ENCODE results near the gene RPL27.

The RPL27 gene

GRCh38 chr17:43021741-43022512, 23.7 kb downstream of the RPL27 start, which contains the start of gene VAT1:
Gene VAT1, minus strand, starts transcription at chr17:43022385. Its CDS starts 63 bp downstream, at chr17:43022322.
- ATAC-seq, result peak; percentile 55 to 68

DNA sequence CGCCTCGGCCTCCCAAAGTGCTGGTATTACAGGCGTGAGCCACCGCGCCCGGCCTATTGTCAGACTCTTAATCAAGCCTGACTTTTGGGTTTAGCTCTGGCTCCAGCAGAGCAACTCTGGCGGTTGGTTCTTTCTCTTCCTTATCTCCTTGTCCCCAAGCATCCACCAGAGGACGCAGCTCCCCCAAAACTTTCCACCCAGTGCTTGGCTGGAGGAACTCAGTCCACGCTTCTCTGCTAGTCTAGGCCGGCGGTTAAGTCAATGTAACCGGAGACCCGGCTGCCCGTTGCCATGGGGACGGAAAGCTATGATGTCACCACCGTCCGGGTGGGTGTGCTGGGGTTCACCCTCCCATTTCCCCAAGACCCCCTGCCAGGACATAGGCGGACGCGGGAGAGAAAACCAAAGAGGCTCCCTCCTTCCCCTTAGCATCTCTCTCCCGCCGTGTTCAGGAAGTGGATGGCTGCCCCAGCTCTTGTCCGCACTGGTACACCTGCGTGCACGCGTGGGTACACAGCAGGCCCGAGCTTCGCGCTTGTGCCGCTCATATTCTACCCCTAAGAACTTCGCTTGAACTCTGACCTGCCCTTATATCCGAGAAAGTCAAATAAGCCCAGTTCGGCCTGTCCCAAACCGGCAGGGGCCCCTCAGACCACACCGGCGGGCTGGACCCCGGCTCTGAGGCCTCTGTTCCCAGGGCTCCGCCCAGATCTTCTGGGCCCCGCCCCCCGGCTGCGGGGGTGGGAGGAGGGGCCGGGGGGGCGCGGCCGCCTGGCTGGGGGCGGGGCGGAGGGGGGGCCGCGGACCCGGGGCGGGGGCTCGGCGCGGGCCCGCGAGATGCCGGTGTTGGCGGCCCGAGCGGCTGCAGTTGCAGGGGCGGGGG, 26.4 kb downstream of the RPL27 start, which contains the start of gene RND2:
Gene RND2 (plus strand): TSS at position 825 of the 883 bp plus-strand sequence. CDS start 117 bp downstream, outside the sequence.
- peak; percentile 62 for ATAC-seq

DNA sequence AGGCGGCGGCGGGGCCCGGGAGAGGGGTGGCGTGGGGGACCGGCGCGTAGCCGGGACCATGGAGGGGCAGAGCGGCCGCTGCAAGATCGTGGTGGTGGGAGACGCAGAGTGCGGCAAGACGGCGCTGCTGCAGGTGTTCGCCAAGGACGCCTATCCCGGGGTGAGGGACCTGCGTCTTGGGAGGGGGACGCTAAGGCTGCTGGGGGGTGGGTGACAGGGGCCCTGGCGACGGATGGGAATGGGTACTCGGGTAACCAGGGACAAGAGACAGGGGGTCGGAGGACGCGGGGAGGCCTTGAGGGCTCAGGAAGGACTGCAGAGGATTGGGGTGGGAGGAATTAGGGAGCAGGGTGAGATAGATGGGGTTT, 27.1 kb downstream of the RPL27 start:
- no peak for ATAC-seq

DNA sequence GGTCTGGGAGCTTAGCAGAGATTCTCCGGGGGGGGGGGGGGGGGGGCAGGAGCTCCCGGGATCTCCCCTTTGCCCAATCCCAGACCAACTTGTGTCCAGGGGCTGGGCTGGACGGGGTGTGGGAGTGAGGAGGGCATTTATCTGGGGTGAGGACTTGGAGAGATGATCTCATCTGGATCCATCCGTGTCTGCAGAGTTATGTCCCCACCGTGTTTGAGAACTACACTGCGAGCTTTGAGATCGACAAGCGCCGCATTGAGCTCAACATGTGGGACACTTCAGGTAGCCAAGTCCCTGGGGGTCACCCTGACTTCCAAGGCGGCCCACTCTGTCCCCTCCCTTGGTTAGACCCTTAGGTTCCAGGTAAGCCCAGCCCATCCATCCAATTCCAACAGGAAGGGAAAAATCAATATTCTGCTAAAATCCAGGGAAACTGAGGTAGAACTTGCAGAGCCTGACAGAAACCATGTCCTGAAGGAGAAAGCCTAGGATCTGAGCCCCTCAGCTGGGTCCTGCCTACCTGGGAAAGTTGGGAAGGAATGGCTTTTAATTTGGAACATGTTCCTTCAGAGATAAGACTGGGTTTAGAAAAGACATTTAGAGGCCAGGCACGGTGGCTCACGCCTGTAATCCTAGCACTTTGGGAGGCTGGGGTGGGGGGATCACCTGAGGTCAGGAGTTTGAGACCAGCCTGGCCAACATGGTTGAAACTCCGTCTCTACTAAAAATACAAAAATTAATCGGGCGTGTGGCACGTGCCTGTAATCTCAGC, 27.7 kb downstream of the RPL27 start:
- ATAC-seq, result no peak

GRCh38 chr17:43026595-43026994, 28.4 kb downstream of the RPL27 start:
- no peak for ATAC-seq

GRCh38 chr17:43027091-43028032, 29.1 kb downstream of the RPL27 start:
- no peak for ATAC-seq

DNA sequence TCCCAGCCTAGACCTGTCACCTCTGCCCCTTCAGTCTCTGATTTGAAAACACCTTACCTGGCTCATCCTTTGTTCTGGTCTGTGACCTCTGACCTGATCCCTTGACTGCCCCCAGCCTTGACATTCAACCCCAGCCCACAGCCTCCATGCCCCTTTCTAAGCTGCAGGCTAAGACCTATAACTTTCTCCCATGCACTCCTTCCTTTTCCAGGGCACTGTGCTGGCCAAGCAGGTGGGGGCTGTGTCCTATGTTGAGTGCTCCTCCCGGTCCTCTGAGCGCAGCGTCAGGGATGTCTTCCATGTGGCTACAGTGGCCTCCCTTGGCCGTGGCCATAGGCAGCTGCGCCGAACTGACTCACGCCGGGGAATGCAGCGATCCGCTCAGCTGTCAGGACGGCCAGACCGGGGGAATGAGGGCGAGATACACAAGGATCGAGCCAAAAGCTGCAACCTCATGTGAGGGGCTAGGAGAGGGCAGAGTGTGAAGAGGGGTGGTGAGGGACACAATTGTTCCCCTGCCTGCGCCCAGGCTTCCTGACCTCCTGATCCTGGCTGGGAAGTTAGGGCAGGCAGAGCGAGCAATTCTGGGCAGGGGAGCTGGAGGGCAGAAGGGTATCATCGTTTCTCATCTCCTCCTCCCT, 30.1 kb downstream of the RPL27 start:
- ATAC-seq, result no peak

DNA sequence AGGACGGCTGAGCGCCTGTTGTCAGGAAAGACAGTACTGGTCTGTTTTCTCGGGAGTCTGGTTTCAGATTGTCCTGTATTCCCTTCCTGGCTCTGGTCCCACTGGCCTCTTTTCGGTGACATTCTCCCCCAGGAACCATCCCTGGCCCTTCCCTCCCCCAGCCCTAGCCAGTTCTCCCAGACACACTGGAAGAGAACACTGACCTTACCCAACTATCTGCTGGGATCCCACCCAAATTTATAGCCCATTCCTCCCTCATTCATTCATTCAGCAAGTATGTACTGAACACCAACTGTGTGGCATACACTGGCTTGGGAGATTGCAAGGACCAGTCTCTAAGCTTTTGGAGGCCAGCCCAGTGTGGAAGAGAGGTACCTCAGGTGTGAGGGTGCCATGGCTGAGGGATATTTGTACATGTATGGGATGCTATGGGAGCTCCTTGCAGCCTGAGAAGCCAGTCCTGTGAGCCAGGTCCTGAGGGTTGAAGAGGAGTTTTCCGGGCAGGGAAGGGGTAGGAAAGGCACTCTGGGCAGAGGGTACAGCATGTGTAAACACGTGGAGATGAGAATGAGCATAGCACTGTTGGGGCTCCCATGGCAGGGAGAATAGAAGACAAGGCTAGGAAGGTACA, 32.0 kb downstream of the RPL27 start:
- no peak for ATAC-seq

GRCh38 chr17:43031666-43032065, 33.4 kb downstream of the RPL27 start:
- no peak for ATAC-seq

DNA sequence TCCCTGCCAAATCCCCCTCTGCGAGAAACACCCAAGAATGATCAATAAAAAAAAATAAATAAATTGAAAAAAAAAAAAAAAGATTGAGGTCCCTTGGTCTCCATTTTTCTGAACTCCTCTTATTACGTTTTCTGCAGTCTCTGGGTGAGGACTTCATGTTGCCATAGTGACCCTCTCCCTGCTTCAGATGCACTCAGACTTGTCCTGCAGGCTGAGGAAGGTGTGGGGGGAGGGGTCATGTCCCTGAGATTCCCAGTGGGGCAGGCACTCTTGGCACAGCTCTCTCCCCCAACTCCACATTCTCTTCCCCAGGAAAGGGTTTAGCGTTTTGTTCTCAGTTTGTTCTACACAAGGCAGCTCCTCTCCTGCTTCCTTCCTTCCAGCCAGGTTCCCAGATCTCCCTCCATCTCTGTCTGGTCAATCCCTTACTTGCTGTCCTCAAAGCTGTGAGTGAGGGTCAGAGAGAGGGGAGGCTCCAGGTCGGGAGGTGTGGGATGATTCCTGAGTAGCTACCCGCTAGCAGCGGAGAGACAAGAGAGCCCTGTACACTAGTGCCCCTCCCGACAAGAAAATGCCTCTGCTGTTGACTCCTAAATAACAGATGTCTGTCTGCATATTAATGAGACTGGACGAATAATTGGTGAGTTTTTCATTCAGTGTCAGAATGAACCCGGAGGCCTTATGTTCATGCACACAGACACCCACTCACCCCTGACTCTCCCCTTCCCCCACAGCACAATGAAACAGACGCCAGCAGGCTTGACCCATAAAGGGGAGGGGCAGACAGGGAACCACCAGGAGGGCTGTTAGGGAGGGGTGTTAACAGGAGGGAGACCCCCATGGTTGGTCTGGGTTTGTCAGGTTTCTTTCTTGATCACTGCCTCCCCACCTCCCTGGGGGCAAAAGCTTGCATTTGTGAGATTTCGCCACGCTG, 36.0 kb downstream of the RPL27 start:
- no peak for ATAC-seq

- no peak for ATAC-seq
These were observed 36.7 kb downstream of the RPL27 start for GRCh38 chr17:43034894-43035293.

GRCh38 chr17:43039646-43040045, 41.4 kb downstream of the RPL27 start:
- no peak for ATAC-seq

DNA sequence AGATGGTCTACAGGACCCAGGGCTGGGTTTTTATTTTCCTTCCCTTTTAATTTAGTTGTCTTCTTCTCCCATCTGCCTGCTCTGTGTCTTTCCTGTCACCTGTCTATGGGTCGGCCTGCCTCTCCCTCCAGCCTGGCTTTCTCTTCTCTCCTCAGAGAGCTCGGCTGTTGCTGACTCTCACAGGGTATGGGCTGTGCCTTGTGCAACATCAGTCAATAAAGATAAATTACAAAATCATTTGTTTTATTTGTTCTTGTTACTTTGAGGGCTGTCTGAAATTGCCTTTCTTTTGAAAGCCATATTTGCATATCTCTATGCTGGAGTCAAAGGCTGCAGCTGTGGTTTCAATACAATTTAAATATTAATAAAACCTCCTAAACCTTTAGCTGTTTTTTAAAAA, 42.4 kb downstream of the RPL27 start:
- no peak for ATAC-seq

DNA sequence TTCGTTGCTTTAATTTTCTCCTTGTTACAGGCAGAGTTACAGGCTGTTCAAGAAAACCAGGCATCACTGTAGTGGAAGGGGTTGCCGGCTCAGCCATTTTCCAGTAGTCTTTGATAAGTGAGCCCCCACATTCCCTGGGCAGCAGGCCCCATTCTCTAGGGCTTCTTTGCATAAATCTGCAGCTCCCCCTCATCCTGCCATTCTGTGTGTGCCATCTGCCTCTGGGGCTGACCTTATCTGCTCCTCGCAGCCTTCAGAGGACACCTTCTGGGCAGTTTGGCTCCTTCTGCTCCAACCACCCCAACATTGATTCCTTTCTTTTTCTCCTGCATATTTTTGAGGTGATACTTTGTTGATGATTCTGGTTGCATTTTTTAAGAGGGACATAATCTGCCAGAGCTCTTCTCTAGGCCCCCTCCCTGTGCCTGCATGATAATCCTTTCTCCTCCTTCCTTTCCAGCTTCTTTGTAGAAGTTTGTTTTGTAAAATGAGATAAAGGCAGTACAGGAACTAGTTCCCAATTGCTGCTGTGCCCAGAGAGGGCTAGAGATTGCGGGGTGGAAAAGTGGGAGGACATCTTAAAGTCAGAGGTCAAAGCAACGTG, 43.9 kb downstream of the RPL27 start:
- ATAC-seq, result no peak

GRCh38 chr17:43043307-43043706, 45.1 kb downstream of the RPL27 start:
- ATAC-seq, result no peak

- no peak for ATAC-seq
These were observed 45.8 kb downstream of the RPL27 start for GRCh38 chr17:43044024-43044423.

DNA sequence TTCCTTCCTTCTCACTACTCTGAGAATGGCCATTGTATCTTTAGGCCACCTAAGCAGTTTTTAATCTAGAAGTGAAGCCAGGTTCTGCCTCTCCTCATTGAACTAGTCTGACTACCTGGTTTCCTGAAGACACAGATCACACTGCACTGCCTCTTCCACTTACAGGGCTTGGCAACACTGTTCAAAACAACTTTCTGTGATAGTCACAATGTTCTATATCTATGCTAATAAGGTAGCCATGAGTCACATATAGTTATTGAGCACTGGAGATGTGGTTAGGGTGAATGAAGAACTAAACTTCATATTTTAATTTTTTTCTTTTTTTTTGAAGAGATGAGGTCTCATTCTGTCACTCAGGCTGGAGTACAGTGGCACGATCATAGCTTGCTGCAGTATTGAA, 53.8 kb downstream of the RPL27 start:
- ATAC-seq, result peak; percentile 35 to 59

Data from activated CD4-positive, CD25-positive, alpha-beta regulatory T cell treated with anti-CD3 and anti-CD28 coated beads, Interleukin-2, amount 50 U/mL, for 24 hours (primary cell).